Vagina (tissue), 2 donors: ENCODE measurements around the gene ATP2A2.
A peak's percentile ranks its signal among the peaks of the same experiment; 100 is the strongest.

Experiments used
- CTCF ChIP-seq, 3 experiments: fragments of 450-650 bp in 2 of 3; fragments of 200-600 bp in 1 of 3; sonication (generic) in 1 of 3; IDR thresholded peaks; one replicate each; pipeline ENCODE4 v1.5.1; 2017 to 2019; ENCODE audit warnings: antibody characterized with exemption in 3 of 3, mild to moderate bottlenecking in 2 of 3, moderate library complexity in 2 of 3
- POLR2A ChIP-seq, 2 donors: fragments of 450-650 bp; IDR thresholded peaks; one replicate each; pipeline ENCODE4 v1.6.1; 2017; ENCODE audit warnings: antibody characterized with exemption in 2 of 2, mild to moderate bottlenecking in 2 of 2, moderate library complexity in 2 of 2
- POLR2AphosphoS5 ChIP-seq, 2 donors: sonication (generic); formaldehyde crosslinking; IDR thresholded peaks; one replicate each; pipeline ENCODE4 v1.9.0; 2017; ENCODE audit warnings: antibody characterized with exemption in 2 of 2, mild to moderate bottlenecking in 2 of 2, low read depth in 1 of 2; ENCODE audit not compliant: insufficient read depth in 1 of 2

DNA sequence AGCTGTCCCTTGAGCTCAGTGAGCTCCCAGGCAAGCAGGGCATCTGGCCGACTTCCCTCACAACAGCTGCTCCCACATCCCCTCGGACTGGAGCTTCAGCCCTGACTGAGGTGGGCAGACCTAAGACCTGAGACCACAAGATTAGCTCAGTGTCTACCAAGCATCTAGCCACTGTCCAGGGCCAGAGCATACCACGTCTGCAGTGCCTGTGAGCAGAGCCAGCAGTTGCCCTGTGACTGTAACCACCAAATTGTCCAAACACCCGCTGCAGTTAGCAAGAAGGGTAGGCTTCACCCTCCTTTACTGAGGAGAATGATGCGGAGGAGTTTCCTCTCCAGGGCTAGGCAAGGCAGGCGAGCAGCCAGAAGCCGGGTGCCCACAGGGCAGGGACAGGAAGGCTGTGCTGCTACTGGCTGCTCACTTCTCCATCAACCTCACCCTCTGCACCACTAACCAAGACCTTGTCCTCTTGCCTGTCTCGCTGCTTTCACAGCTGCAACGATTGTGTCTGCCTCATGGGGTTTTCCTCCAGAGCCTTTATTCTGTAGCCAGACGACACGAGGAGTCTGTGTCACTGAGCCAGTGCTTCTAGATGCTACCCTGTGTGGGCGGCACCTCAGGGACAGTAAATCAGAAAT lies 68.6 kb downstream of the ATP2A2 start:
- TF ChIP-seq CTCF (IDR thresholded peaks at IDR 0.05) (no peak), POLR2A (IDR thresholded peaks at IDR 0.05) (no peak), POLR2AphosphoS5 (IDR thresholded peaks at IDR 0.05; ENCODE audit: insufficient read depth in 1 of 2, low read depth in 1 of 2) (peak in 1 of 2 donors; percentile 1)
